K562 (cell line): ENCODE data around the gene IRAK2. TPM values are rescaled to one million over a fixed set of nuclear protein-coding genes. Genes with fewer than 3 reads are reported as not detected.

Source experiments
- ARID1B ChIP-seq: fragments of 450-650 bp; IDR thresholded peaks from 2 replicates; pipeline ENCODE4 v1.6.1; 2016; ENCODE audit warnings: antibody characterized with exemption, mild to moderate bottlenecking, inconsistent platforms
- BCOR ChIP-seq: fragments of 450-650 bp; IDR thresholded peaks from 2 replicates; pipeline ENCODE4 v1.6.1; 2016
- BRCA1 ChIP-seq, 2 experiments: fragments of 450-650 bp in 1 of 2; sonication (generic) in 1 of 2; formaldehyde crosslinking in 1 of 2; IDR thresholded peaks; 2 replicates each; pipeline versions ENCODE4 v1.5.0 to v1.6.1; 2017 to 2020; ENCODE audit warnings: mild to moderate bottlenecking in 1 of 2, missing genetic modification reagents in 1 of 2
- CBX2 ChIP-seq: fragments of 200-600 bp; sonication (generic); IDR thresholded peaks from one replicate; pipeline ENCODE4 v1.6.1; 2012; ENCODE audit warnings: mild to moderate bottlenecking, low read length, inconsistent platforms; ENCODE audit not compliant: insufficient read depth, poor library complexity, severe bottlenecking
- CHD1 ChIP-seq: fragments of 200-600 bp; sonication (generic); IDR thresholded peaks from one replicate; pipeline ENCODE4 v1.6.1; 2012; ENCODE audit warnings: mild to moderate bottlenecking, moderate library complexity, low read length, inconsistent platforms
- DPF2 ChIP-seq: fragments of 450-650 bp; IDR thresholded peaks from 2 replicates; pipeline ENCODE4 v1.6.1; 2016
- FIP1L1 ChIP-seq: fragments of 200-400 bp; formaldehyde crosslinking; IDR thresholded peaks from 2 replicates; pipeline ENCODE4 v1.6.1; 2018; ENCODE audit warnings: mild to moderate bottlenecking, low read depth, low read length; ENCODE audit not compliant: poor library complexity, severe bottlenecking
- FOXJ3 ChIP-seq: sonication (generic); formaldehyde crosslinking; IDR thresholded peaks from 2 replicates; pipeline ENCODE4 v1.4.0; 2020; ENCODE audit warnings: mild to moderate bottlenecking, missing genetic modification reagents
- HNRNPUL1 ChIP-seq: fragments of 200-400 bp; formaldehyde crosslinking; IDR thresholded peaks from 2 replicates; pipeline ENCODE4 v1.6.1; 2017; ENCODE audit warnings: low read length
- MECOM ChIP-seq: fragments of 250-450 bp; sonication (Bioruptor Pico); IDR thresholded peaks from 2 replicates; pipeline ENCODE4 v1.8.0; 2022; ENCODE audit warnings: inconsistent platforms
- NCOR1 ChIP-seq: fragments of 450-650 bp; IDR thresholded peaks from 2 replicates; pipeline ENCODE4 v1.6.1; 2016; ENCODE audit warnings: mild to moderate bottlenecking, moderate library complexity
- NELFE ChIP-seq: IDR thresholded peaks from 2 replicates; pipeline ENCODE4 v1.6.1; 2011; ENCODE audit warnings: mild to moderate bottlenecking; ENCODE audit not compliant: insufficient read depth, insufficient read length
- OTX1 ChIP-seq: fragments of 450-650 bp; formaldehyde crosslinking; IDR thresholded peaks from 2 replicates; pipeline ENCODE4 v1.4.0; 2022; ENCODE audit warnings: mild to moderate bottlenecking
- POLR2B ChIP-seq: fragments of 450-650 bp; IDR thresholded peaks from 2 replicates; pipeline ENCODE4 v1.6.1; 2018; ENCODE audit warnings: low read depth; ENCODE audit not compliant: partially characterized antibody
- RBM39 ChIP-seq: fragments of 200-400 bp; formaldehyde crosslinking; optimal IDR thresholded peaks from 2 replicates; pipeline ENCODE3; 2018; ENCODE audit warnings: low read depth, low read length
- SMARCE1 ChIP-seq: fragments of 450-650 bp; IDR thresholded peaks from 2 replicates; pipeline ENCODE4 v1.7.1; 2016; ENCODE audit warnings: mild to moderate bottlenecking
- SOX6 ChIP-seq: fragments of 450-650 bp; IDR thresholded peaks from 2 replicates; pipeline ENCODE4 v1.6.1; 2014; ENCODE audit warnings: mild to moderate bottlenecking
- SRF ChIP-seq, 2 experiments: fragments of 250-450, 450-650 bp in 1 of 2; sonication (Bioruptor Pico) in 1 of 2; sonication (generic) in 1 of 2; formaldehyde crosslinking; IDR thresholded peaks; 2 replicates each; pipeline versions ENCODE4 v1.5.0 to v1.5.1; 2020 to 2022; ENCODE audit warnings: mild to moderate bottlenecking in 1 of 2, missing genetic modification reagents in 1 of 2
- TBL1XR1 ChIP-seq, 2 experiments: IDR thresholded peaks; 2 replicates each; pipeline ENCODE4 v1.6.1; 2012; ENCODE audit warnings: improper control_type of control experiment in 2 of 2, low read length in 2 of 2, mild to moderate bottlenecking in 1 of 2
- TFAM ChIP-seq: fragments of 250-450 bp; sonication (Bioruptor Pico); conservative IDR thresholded peaks from 2 replicates; pipeline ENCODE4 v1.5.0; 2021; ENCODE audit warnings: mild to moderate bottlenecking, moderate library complexity
- U2AF1 ChIP-seq: fragments of 200-400 bp; formaldehyde crosslinking; optimal IDR thresholded peaks from 2 replicates; pipeline ENCODE3; 2017; ENCODE audit warnings: mild to moderate bottlenecking, low read depth, low read length, moderate library complexity
- U2AF2 ChIP-seq: fragments of 200-400 bp; formaldehyde crosslinking; optimal IDR thresholded peaks from 2 replicates; pipeline ENCODE3; 2017; ENCODE audit warnings: low read depth, mild to moderate bottlenecking, low read length
- ZC3H11A ChIP-seq: IDR thresholded peaks from 2 replicates; pipeline ENCODE4 v1.6.1; 2012; ENCODE audit warnings: low read depth, low read length, improper control_type of control experiment
- ZC3H8 ChIP-seq: fragments of 450-650 bp; IDR thresholded peaks from 2 replicates; pipeline ENCODE4 v1.6.1; 2017
- ZNF324 ChIP-seq: fragments of 250-450 bp; sonication (Bioruptor Pico); IDR thresholded peaks from 2 replicates; pipeline ENCODE4 v1.4.0; 2020; ENCODE audit warnings: mild to moderate bottlenecking
- ZNF586 ChIP-seq: fragments of 450-650 bp; formaldehyde crosslinking; conservative IDR thresholded peaks from 2 replicates; pipeline ENCODE4 v1.4.0; 2020; ENCODE audit warnings: mild to moderate bottlenecking, moderate library complexity
- polyA plus RNA-seq, 8 experiments: library from polyadenylated mRNA; depleted of rRNA in 4 of 8; stranded (reverse) in 5 of 8; unstranded in 3 of 8; fragments of >200 nt; fragmentation: Nextera tagmentation in 2 of 8; fragmentation: Illumina TruSeq in 1 of 8; extraction: Ambion mirVana in 2 of 8; extraction: Trizol in 1 of 8; gene quantifications; 2 replicates each; pipeline versions ENCODE4 v1.2.1 to v1.2.3, GENCODE V29; 2011 to 2014; ENCODE audit warnings: inconsistent platforms in 1 of 8, missing spikeins in 1 of 8
- total RNA-seq, 7 experiments: library from RNA; depleted of rRNA in 6 of 7; stranded (reverse); fragments of >200 nt in 6 of 7; fragmentation: Illumina TruSeq in 2 of 7; extraction: Trizol in 2 of 7; gene quantifications; 2 replicates each; pipeline versions ENCODE4 v1.2.1 to v1.2.3, GENCODE V29; 2011 to 2021; ENCODE audit warnings: low replicate concordance in 1 of 7
- TF ChIP-seq, protein P1 (sequence below): fragments of 450-650 bp; IDR thresholded peaks from 2 replicates; pipeline ENCODE4 v1.6.1; 2018; ENCODE audit not compliant: partially characterized antibody
- TF ChIP-seq, protein P2 (sequence below): fragments of 250-450 bp; sonication (Bioruptor Pico); IDR thresholded peaks from 2 replicates; pipeline ENCODE4 v1.8.0; 2021; ENCODE audit warnings: moderate library complexity, mild to moderate bottlenecking, inconsistent platforms

IRAK2 gene
- total and polyA plus RNA-seq, 9 of the 15 experiments (the other 6 are each of a cell fraction or from before 2014, with no cell fraction given), result 0.42 to 4.4 (median 2.7) TPM

DNA sequence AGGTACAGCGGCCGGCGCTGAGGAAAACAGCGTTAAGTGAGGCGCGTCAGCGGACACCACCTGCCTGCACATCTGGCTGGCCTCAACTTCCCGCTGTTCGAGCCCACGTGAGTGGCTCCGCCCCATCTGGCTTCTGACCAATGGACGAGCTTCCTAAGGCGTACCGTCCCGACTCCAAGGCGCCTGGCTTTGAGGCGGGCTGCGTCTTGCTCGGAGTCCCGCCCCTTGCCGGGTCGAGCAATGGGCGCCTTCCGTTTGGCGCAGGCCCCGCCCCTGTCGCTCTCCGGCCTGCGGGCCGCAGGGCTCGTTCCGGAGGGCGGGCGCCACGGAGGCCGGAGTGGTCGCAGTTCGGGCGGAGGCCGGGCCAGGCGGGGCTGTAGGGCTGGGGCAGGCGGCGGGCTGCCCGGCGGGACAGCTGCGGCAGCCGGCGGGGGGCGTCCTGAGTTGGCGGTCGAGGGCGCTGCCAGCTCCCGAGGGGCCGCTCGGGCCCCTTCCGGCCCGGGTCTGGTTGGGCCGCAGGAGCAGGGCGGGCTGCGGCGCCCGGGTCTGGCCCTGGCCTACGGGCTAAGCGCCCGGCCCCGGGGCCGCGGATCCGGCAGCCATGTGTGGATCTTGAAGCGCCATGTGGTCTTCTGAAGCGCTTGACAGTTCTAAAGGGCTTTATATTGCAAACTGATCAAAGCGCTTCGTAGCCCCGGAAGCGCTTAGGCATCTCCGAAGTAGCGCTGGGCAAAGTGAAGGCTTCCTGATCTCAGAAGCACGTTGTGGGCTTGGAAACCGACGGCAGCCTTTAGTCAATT is 83.7 kb downstream of the IRAK2 start, which contains the start of gene TATDN2 (continued):
- TF ChIP-seq, protein P1, sequence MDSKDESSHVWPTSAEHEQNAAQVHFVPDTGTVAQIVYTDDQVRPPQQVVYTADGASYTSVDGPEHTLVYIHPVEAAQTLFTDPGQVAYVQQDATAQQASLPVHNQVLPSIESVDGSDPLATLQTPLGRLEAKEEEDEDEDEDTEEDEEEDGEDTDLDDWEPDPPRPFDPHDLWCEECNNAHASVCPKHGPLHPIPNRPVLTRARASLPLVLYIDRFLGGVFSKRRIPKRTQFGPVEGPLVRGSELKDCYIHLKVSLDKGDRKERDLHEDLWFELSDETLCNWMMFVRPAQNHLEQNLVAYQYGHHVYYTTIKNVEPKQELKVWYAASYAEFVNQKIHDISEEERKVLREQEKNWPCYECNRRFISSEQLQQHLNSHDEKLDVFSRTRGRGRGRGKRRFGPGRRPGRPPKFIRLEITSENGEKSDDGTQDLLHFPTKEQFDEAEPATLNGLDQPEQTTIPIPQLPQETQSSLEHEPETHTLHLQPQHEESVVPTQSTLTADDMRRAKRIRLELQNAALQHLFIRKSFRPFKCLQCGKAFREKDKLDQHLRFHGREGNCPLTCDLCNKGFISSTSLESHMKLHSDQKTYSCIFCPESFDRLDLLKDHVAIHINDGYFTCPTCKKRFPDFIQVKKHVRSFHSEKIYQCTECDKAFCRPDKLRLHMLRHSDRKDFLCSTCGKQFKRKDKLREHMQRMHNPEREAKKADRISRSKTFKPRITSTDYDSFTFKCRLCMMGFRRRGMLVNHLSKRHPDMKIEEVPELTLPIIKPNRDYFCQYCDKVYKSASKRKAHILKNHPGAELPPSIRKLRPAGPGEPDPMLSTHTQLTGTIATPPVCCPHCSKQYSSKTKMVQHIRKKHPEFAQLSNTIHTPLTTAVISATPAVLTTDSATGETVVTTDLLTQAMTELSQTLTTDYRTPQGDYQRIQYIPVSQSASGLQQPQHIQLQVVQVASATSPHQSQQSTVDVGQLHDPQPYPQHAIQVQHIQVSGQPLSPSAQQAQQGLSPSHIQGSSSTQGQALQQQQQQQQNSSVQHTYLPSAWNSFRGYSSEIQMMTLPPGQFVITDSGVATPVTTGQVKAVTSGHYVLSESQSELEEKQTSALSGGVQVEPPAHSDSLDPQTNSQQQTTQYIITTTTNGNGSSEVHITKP, result no peak
- no peak for TF ChIP-seq MECOM
- TF ChIP-seq SRF (CRISPR knock-in tag; IDR thresholded peaks at IDR 0.05), result 0 out of 4 replicates have a peak, but pooled peaks of 1 of the 2 experiments have one; percentile 39
- peak; percentile 61 for TF ChIP-seq U2AF1
- TF ChIP-seq CHD1, result peak; percentile 40
- TF ChIP-seq TFAM, result no peak
- TF ChIP-seq OTX1, result no peak
- peak; percentile 84 for TF ChIP-seq FIP1L1
- TF ChIP-seq RBM39, result no peak
- no peak for TF ChIP-seq ARID1B
- TF ChIP-seq ZC3H11A, result no peak
- no peak for TF ChIP-seq ZNF324 (CRISPR knock-in tag)
- TF ChIP-seq ZNF586 (CRISPR knock-in tag), result no peak
- TF ChIP-seq POLR2B, result peak; percentile 39
- no peak for TF ChIP-seq U2AF2
- peak; percentile 33 for TF ChIP-seq BCOR
- TF ChIP-seq NCOR1, result no peak
- TF ChIP-seq TBL1XR1 (IDR thresholded peaks at IDR 0.05; ENCODE audit: low read length in 2 of 2), result no peak
- no peak for TF ChIP-seq FOXJ3
- no peak for TF ChIP-seq NELFE
- TF ChIP-seq BRCA1 (IDR thresholded peaks at IDR 0.05), result no peak
- no peak for TF ChIP-seq BRCA1 (CRISPR knock-in tag; IDR thresholded peaks at IDR 0.05)
- no peak for TF ChIP-seq CBX2
- TF ChIP-seq ZC3H8, result no peak
- no peak; the same call in 1 of the 2 replicates for TF ChIP-seq SMARCE1
- TF ChIP-seq SOX6, result peak; percentile 70
- TF ChIP-seq, protein P2, sequence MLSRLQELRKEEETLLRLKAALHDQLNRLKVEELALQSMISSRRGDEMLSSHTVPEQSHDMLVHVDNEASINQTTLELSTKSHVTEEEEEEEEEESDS (CRISPR knock-in tag), result no peak
- TF ChIP-seq DPF2, result 0 out of 2 replicates have a peak, but pooled peaks have one; percentile 6
- no peak for TF ChIP-seq HNRNPUL1
